Stomach (tissue), 4 donors: ENCODE results near the gene BTN2A1.

Source experiments
- EP300 ChIP-seq: sonication (generic); formaldehyde crosslinking; IDR thresholded peaks from one replicate; pipeline ENCODE4 v1.6.1; 2017; ENCODE audit warnings: antibody characterized with exemption
- POLR2A ChIP-seq, 4 donors: fragments of 450-650 bp; IDR thresholded peaks; one replicate each; pipeline ENCODE4 v1.6.1; 2016; ENCODE audit warnings: antibody characterized with exemption in 4 of 4, control low read depth in 2 of 4, mild to moderate bottlenecking in 1 of 4, moderate library complexity in 1 of 4
- POLR2AphosphoS5 ChIP-seq, 3 donors: sonication (generic); formaldehyde crosslinking; IDR thresholded peaks; one replicate each; pipeline ENCODE4 v1.6.1; 2016; ENCODE audit warnings: antibody characterized with exemption in 3 of 3
- TF ChIP-seq, protein P1 (sequence below), 7 experiments: fragments of 450-650 bp in 4 of 7; fragments of 200-600 bp in 3 of 7; sonication (generic) in 3 of 7; IDR thresholded peaks; one replicate each; pipeline ENCODE4 v1.5.1; 2016 to 2019; ENCODE audit warnings: antibody characterized with exemption in 7 of 7, control low read depth in 2 of 7, mild to moderate bottlenecking in 1 of 7

- TF ChIP-seq, protein P1, sequence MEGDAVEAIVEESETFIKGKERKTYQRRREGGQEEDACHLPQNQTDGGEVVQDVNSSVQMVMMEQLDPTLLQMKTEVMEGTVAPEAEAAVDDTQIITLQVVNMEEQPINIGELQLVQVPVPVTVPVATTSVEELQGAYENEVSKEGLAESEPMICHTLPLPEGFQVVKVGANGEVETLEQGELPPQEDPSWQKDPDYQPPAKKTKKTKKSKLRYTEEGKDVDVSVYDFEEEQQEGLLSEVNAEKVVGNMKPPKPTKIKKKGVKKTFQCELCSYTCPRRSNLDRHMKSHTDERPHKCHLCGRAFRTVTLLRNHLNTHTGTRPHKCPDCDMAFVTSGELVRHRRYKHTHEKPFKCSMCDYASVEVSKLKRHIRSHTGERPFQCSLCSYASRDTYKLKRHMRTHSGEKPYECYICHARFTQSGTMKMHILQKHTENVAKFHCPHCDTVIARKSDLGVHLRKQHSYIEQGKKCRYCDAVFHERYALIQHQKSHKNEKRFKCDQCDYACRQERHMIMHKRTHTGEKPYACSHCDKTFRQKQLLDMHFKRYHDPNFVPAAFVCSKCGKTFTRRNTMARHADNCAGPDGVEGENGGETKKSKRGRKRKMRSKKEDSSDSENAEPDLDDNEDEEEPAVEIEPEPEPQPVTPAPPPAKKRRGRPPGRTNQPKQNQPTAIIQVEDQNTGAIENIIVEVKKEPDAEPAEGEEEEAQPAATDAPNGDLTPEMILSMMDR (IDR thresholded peaks at IDR 0.05): no peak
- no peak for TF ChIP-seq POLR2A (IDR thresholded peaks at IDR 0.05)
- no peak for TF ChIP-seq EP300
- no peak for TF ChIP-seq POLR2AphosphoS5 (IDR thresholded peaks at IDR 0.05)
These were observed 41.5 kb upstream of the BTN2A1 start for GRCh38 chr6:26416288-26416687.
